Measurements from ENCODE around the gene RPL39.

DNA sequence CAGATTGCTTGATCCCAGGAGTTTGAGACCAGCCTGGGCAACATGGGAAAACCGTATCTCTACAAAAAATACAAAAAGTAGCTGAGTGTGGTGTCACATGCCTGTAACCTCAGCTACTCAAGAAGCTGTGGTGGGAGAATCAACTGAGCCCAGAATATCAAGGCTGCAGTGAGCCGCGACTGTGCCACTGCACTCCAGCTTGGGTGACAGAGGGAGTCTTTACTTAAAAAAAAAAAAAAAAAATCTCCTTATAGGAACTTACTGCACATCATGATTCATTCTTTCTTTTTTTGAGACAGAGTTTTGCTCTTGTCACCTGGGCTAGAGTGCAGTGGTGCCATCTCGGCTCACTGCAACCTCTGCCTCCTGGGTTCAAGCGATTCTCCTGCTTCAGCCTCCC lies 37.0 kb upstream of the RPL39 start:
- TF ChIP-seq CTCF (IDR thresholded peaks at IDR 0.05; ENCODE audit: low read depth, low read length) (no peak), POLR2A (IDR thresholded peaks at IDR 0.05; ENCODE audit: extremely low read depth, insufficient read length) (no peak)
- TF ChIP-seq, protein P1, sequence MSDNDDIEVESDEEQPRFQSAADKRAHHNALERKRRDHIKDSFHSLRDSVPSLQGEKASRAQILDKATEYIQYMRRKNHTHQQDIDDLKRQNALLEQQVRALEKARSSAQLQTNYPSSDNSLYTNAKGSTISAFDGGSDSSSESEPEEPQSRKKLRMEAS (IDR thresholded peaks at IDR 0.05; ENCODE audit: low read depth, low read length), result no peak

Data from NB4 (cell line).